Thymus (tissue), 14 donors: ENCODE results near the gene OR4D6. TPM values are rescaled to one million over a fixed set of nuclear protein-coding genes. Genes with fewer than 3 reads are reported as not detected.

Source experiments
- DNase-seq, 9 donors: peaks; one replicate each; pipeline ENCODE4 v3.0.0-alpha.2; 2013; ENCODE audit warnings: low spot score in 9 of 9, low read depth in 6 of 9, missing footprints in 1 of 9
- H3K27ac ChIP-seq, 2 donors: one replicate each; pipeline ENCODE4 v1.5.1; 2013; ENCODE audit warnings: control low read depth in 1 of 2, low read depth in 1 of 2, low read length in 1 of 2, mild to moderate bottlenecking in 1 of 2, moderate library complexity in 1 of 2
- H3K27me3 ChIP-seq, 2 donors: one replicate each; pipeline ENCODE4 v1.5.1; 2013; ENCODE audit warnings: low read length in 1 of 2; ENCODE audit not compliant: control insufficient read depth in 2 of 2, insufficient read depth in 1 of 2
- H3K36me3 ChIP-seq, 2 donors: one replicate each; pipeline ENCODE4 v1.5.1; 2013; ENCODE audit warnings: low read length in 1 of 2, mild to moderate bottlenecking in 1 of 2, moderate library complexity in 1 of 2; ENCODE audit not compliant: control insufficient read depth in 2 of 2, insufficient read depth in 2 of 2
- H3K4me1 ChIP-seq, 2 donors: one replicate each; pipeline ENCODE4 v1.5.1; 2013; ENCODE audit warnings: low read length in 2 of 2; ENCODE audit not compliant: control insufficient read depth in 2 of 2, insufficient read depth in 2 of 2
- H3K4me3 ChIP-seq, 2 donors: one replicate each; pipeline ENCODE4 v1.5.1; 2013; ENCODE audit warnings: low read length in 2 of 2, control low read depth in 1 of 2, mild to moderate bottlenecking in 1 of 2
- H3K9me3 ChIP-seq, 2 donors: one replicate each; pipeline ENCODE4 v1.5.1; 2013; ENCODE audit warnings: low read length in 1 of 2, mild to moderate bottlenecking in 1 of 2; ENCODE audit not compliant: control insufficient read depth in 2 of 2, insufficient read depth in 1 of 2
- WGBS: extraction: QIAGEN DNeasy Blood & Tissue Kit; methylation state at CpG from one replicate; pipeline ENCODE4 v1.1.7; 2013; 5-methylcytosine and 5-hydroxymethylcytosine counted together
- long read RNA-seq, 10 donors: transcript quantifications; one replicate each; lab custom pipeline, GENCODE V29; 2026
- polyA plus RNA-seq: library from polyadenylated mRNA; stranded (reverse); fragments of 200-250 nt; gene quantifications from one replicate; pipeline ENCODE4 v1.2.3, GENCODE V29; 2013
- total RNA-seq: library from RNA; stranded (reverse); fragments of 120-200 nt; gene quantifications from one replicate; pipeline ENCODE4 v1.2.4, GENCODE V29; 2013
- donor health status: healthy.

The OR4D6 gene
- total RNA-seq (not detected), polyA plus RNA-seq (0.05 TPM)
- long read RNA-seq, donor 1, result 0 reads
- long read RNA-seq, donor 2, result 0 reads
- long read RNA-seq, donor 3, result 0 reads
- long read RNA-seq, donor 4, result 0 reads
- long read RNA-seq, donor 5, result 0 reads
- long read RNA-seq, donor 6, result 0 reads
- long read RNA-seq, donor 7, result 0 reads
- long read RNA-seq, donor 8, result 0 reads
- long read RNA-seq, donor 9, result 0 reads
- long read RNA-seq, donor 10, result 0 reads

GRCh38 chr11:59456661-59457060 lies at the start of gene OR4D6:
Gene OR4D6 (plus strand): TSS chr11:59456961. CDS start chr11:59456961, 0 bp downstream.
- no peaks in the 10 kb centered on the region for H3K9me3 ChIP-seq
- DNase-seq, result no peak
- H3K4me1 ChIP-seq, result no peaks in the 10 kb centered on the region
- WGBS, result 96% methylated on average over 2 of the region's 2 CpGs
- H3K36me3 ChIP-seq, result no peaks in the 10 kb centered on the region
- no peak within 1 kb of the TSS for H3K27ac ChIP-seq
- no peaks in the 10 kb centered on the region for H3K27me3 ChIP-seq
- no peak within 1 kb of the TSS for H3K4me3 ChIP-seq

- Histone ChIP-seq H3K27me3 (no peaks in the 10 kb centered on the region), H3K36me3 (no peaks in the 10 kb centered on the region), H3K4me3 (no peak overlapping the region), H3K27ac (no peak overlapping the region), H3K9me3 (no peaks in the 10 kb centered on the region), H3K4me1 (peaks cover 5 to 7% of the 10 kb centered on the region in 2 donors)
- DNase-seq, result no peak
- WGBS, result 2% methylated on average over 2 of the region's 2 CpGs
These were observed 43.1 kb upstream of the OR4D6 start for GRCh38 chr11:59413646-59414045.

GRCh38 chr11:59415111-59415510 lies 41.6 kb upstream of the OR4D6 start:
- Histone ChIP-seq H3K4me3 (no peak overlapping the region), H3K9me3 (no peaks in the 10 kb centered on the region), H3K4me1 (peaks cover 5 to 7% of the 10 kb centered on the region in 2 donors), H3K27me3 (no peaks in the 10 kb centered on the region), H3K36me3 (no peaks in the 10 kb centered on the region), H3K27ac (no peak overlapping the region)
- 96% methylated on average over 1 of the region's 1 CpG for WGBS
- DNase-seq, result no peak

GRCh38 chr11:59416613-59417012 lies 40.1 kb upstream of the OR4D6 start:
- 25% methylated on average over 5 of the region's 5 CpGs for WGBS
- Histone ChIP-seq H3K27me3 (no peaks in the 10 kb centered on the region), H3K27ac (no peak overlapping the region), H3K4me1 (peaks cover 5 to 7% of the 10 kb centered on the region in 2 donors), H3K36me3 (no peaks in the 10 kb centered on the region), H3K9me3 (no peaks in the 10 kb centered on the region), H3K4me3 (no peak overlapping the region)
- no peak for DNase-seq

GRCh38 chr11:59417023-59417422 lies 39.7 kb upstream of the OR4D6 start:
- H3K36me3 ChIP-seq, result no peaks in the 10 kb centered on the region
- H3K4me1 ChIP-seq, result peaks cover 5 to 7% of the 10 kb centered on the region in 2 donors
- WGBS, result 8% methylated on average over 5 of the region's 5 CpGs
- no peaks in the 10 kb centered on the region for H3K27me3 ChIP-seq
- no peak overlapping the region for H3K27ac ChIP-seq
- H3K4me3 ChIP-seq, result no peak overlapping the region
- no peaks in the 10 kb centered on the region for H3K9me3 ChIP-seq
- DNase-seq, result peak; percentile 4 to 70 (median 13)

- no peaks in the 10 kb centered on the region for H3K9me3 ChIP-seq
- WGBS, result 95% methylated on average over 2 of the region's 2 CpGs
- no peak for DNase-seq
- no peak overlapping the region for H3K4me3 ChIP-seq
- H3K27me3 ChIP-seq, result no peaks in the 10 kb centered on the region
- no peaks in the 10 kb centered on the region for H3K36me3 ChIP-seq
- no peak overlapping the region for H3K27ac ChIP-seq
- H3K4me1 ChIP-seq, result peaks cover 5 to 7% of the 10 kb centered on the region in 2 donors
These were observed 38.6 kb upstream of the OR4D6 start for GRCh38 chr11:59418156-59418555.

- DNase-seq, result no peak
- H3K36me3 ChIP-seq, result no peaks in the 10 kb centered on the region
- H3K9me3 ChIP-seq, result no peaks in the 10 kb centered on the region
- no peak overlapping the region for H3K4me3 ChIP-seq
- no peaks in the 10 kb centered on the region for H3K4me1 ChIP-seq
- no peak overlapping the region for H3K27ac ChIP-seq
- no peaks in the 10 kb centered on the region for H3K27me3 ChIP-seq
- 96% methylated on average over 2 of the region's 2 CpGs for WGBS
These were observed 32.9 kb upstream of the OR4D6 start for GRCh38 chr11:59423835-59424234.

GRCh38 chr11:59425131-59425530 lies 31.6 kb upstream of the OR4D6 start:
- H3K4me3 ChIP-seq, result no peak overlapping the region
- H3K27me3 ChIP-seq, result no peaks in the 10 kb centered on the region
- H3K27ac ChIP-seq, result no peak overlapping the region
- no peaks in the 10 kb centered on the region for H3K9me3 ChIP-seq
- no peaks in the 10 kb centered on the region for H3K36me3 ChIP-seq
- H3K4me1 ChIP-seq, result no peaks in the 10 kb centered on the region
- no peak for DNase-seq
- WGBS, result 84% methylated on average over 4 of the region's 4 CpGs

- no peaks in the 10 kb centered on the region for H3K9me3 ChIP-seq
- DNase-seq, result no peak
- H3K27me3 ChIP-seq, result no peaks in the 10 kb centered on the region
- no peaks in the 10 kb centered on the region for H3K4me1 ChIP-seq
- no peak within 1 kb of the TSS for H3K4me3 ChIP-seq
- no peaks in the 10 kb centered on the region for H3K36me3 ChIP-seq
- no peak within 1 kb of the TSS for H3K27ac ChIP-seq
- 94% methylated on average over 5 of the region's 5 CpGs for WGBS
These were observed 30.2 kb upstream of the OR4D6 start, which contains the start of gene OR5A2 for GRCh38 chr11:59426361-59427067. Gene OR5A2 (minus strand): TSS chr11:59426413. CDS start chr11:59422953, 3,460 bp downstream.
